ENCODE measurements around the gene U2SURP.

U2SURP gene

DNA sequence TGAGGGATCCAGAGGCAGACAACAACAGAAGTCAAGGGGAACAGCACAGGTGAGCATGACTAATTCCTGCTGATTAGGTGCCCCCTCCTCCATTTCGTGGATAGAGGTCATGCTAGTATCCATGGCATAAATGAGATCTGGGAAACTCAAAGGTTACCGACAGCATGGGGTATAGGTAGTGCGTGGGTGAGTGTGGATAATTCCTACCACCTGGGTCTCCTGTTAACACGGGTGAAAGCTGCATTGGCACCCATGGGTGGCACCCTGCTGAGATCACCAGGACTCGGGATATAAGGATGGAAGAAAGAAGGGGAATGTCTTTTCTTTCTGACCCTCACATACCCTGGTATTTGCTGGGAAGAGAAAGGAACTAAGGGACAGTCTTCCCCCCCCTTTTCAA lies 103.8 kb downstream of the U2SURP start:
- H3K4me3 ChIP-seq (ENCODE audit: control insufficient read depth in 1 of 7, extremely low read depth in 1 of 7, insufficient read depth in 4 of 7, low read depth in 2 of 7, low read length in 6 of 7): no peak overlapping the region
- POLR2A ChIA-PET: no interaction called here
- 96% methylated on average over 4 of the region's 5 CpGs for WGBS (ENCODE audit: insufficient coverage)
- no peak overlapping the region for H3K27ac ChIP-seq (ENCODE audit: insufficient read depth in 1 of 2, low read depth in 1 of 2, low read length in 2 of 2, poor library complexity in 1 of 2, severe bottlenecking in 2 of 2)
- no peaks in the 10 kb centered on the region for H3K4me1 ChIP-seq (ENCODE audit: control extremely low read depth in 1 of 4, control insufficient read depth in 4 of 4, insufficient read depth in 4 of 4, low read length in 3 of 4)
- peaks cover 0 to 30% (median 14%) of the 10 kb centered on the region in 5 experiments for H3K9me3 ChIP-seq (ENCODE audit: control extremely low read depth in 1 of 5, control insufficient read depth in 4 of 5, insufficient read depth in 2 of 5, low read depth in 1 of 5, low read length in 4 of 5)
- H3K36me3 ChIP-seq (ENCODE audit: control insufficient read depth in 4 of 4, insufficient read depth in 4 of 4, low read length in 3 of 4): no peaks in the 10 kb centered on the region
- CTCF ChIA-PET: no interaction called here
- no peaks in the 10 kb centered on the region for H3K27me3 ChIP-seq (replicated peaks in 2 of 5; ENCODE audit: control insufficient read depth in 4 of 5, insufficient read depth in 5 of 5, low read length in 4 of 5)
- no peak for DNase-seq

DNA sequence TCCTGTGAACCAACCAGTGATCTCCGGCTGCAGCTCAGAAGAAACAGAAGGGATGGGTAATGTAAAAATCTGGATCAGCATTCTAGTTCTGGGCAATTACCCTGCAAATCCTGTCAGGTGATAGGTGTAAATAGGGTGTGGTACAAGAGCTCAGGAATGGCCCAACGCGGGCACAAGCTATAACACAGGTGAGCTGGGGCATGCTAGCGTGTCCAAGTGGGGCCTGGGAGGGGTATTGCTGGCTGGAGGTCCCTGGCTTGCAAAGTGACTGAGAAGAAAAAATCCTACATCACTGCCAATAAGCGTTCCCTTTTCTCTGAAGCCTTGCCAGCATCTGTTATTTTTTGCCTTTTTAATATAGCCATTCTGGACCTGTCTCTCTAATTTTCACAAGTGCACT lies 108.5 kb downstream of the U2SURP start:
- no peak overlapping the region for H3K4me3 ChIP-seq (ENCODE audit: control insufficient read depth in 1 of 7, extremely low read depth in 1 of 7, insufficient read depth in 4 of 7, low read depth in 2 of 7, low read length in 6 of 7)
- no peak overlapping the region for H3K27ac ChIP-seq (ENCODE audit: insufficient read depth in 1 of 2, low read depth in 1 of 2, low read length in 2 of 2, poor library complexity in 1 of 2, severe bottlenecking in 2 of 2)
- H3K36me3 ChIP-seq (ENCODE audit: control insufficient read depth in 4 of 4, insufficient read depth in 4 of 4, low read length in 3 of 4): no peaks in the 10 kb centered on the region
- CTCF ChIA-PET: interaction anchor here (0.6 kb wide), 1 partner anchor 15 kb away, joined by 4 read pairs; no protein-coding TSS in a partner anchor
- H3K9me3 ChIP-seq (ENCODE audit: control extremely low read depth in 1 of 5, control insufficient read depth in 4 of 5, insufficient read depth in 2 of 5, low read depth in 1 of 5, low read length in 4 of 5): peaks cover 0 to 19% (median 13%) of the 10 kb centered on the region in 5 experiments
- H3K27me3 ChIP-seq (replicated peaks in 2 of 5; ENCODE audit: control insufficient read depth in 4 of 5, insufficient read depth in 5 of 5, low read length in 4 of 5): no peaks in the 10 kb centered on the region
- no peaks in the 10 kb centered on the region for H3K4me1 ChIP-seq (ENCODE audit: control extremely low read depth in 1 of 4, control insufficient read depth in 4 of 4, insufficient read depth in 4 of 4, low read length in 3 of 4)
- 100% methylated on average over 3 of the region's 5 CpGs for WGBS (ENCODE audit: insufficient coverage)
- POLR2A ChIA-PET: no interaction called here
- DNase-seq: no peak

Data from common myeloid progenitor, CD34-positive (primary cell).